ENCODE measurements around the gene MAD2L2. TPM values are rescaled to one million over a fixed set of nuclear protein-coding genes. Genes with fewer than 3 reads are reported as not detected.

Gene MAD2L2
- polyA plus RNA-seq, 1 experiment, result 77.1 TPM

DNA sequence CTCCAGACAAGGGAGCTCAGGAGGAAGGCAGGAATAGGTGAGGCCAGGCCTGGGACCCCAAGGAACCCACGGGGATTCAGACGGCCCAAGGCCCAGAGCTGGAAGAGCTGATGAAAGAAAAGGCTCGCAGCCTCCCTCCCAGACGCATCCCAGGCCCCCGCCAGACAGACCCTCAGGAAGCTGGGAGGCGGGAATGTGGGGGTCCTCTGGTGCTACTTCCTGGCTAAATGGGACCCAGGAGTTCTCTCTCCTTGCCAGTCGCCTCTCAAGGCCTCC, 27.1 kb downstream of the MAD2L2 start:
- ChIA-PET POLR2A (no interaction called here), CTCF (interaction anchor here (0.5 to 2.8 kb wide), 7 partner anchors 9 to 1145 kb away, joined by 3 to 18 read pairs (median 5); partner anchors contain the start of gene FBXO6)
- Histone ChIP-seq H3K36me3 (ENCODE audit: control insufficient read depth, insufficient read depth, low read length) (peaks cover 4% of the 10 kb centered on the region; the same call in 1 of the 2 replicates), H3K4me3 (ENCODE audit: low read depth, low read length) (peak overlapping the region; percentile 84), H3K27me3 (ENCODE audit: control insufficient read depth, insufficient read depth, low read length) (0 out of 2 replicates have a peak, but pooled peaks cover 4% of the 10 kb centered on the region)
- no peak for DNase-seq (ENCODE audit: low read depth)
- TF ChIP-seq, protein P1, sequence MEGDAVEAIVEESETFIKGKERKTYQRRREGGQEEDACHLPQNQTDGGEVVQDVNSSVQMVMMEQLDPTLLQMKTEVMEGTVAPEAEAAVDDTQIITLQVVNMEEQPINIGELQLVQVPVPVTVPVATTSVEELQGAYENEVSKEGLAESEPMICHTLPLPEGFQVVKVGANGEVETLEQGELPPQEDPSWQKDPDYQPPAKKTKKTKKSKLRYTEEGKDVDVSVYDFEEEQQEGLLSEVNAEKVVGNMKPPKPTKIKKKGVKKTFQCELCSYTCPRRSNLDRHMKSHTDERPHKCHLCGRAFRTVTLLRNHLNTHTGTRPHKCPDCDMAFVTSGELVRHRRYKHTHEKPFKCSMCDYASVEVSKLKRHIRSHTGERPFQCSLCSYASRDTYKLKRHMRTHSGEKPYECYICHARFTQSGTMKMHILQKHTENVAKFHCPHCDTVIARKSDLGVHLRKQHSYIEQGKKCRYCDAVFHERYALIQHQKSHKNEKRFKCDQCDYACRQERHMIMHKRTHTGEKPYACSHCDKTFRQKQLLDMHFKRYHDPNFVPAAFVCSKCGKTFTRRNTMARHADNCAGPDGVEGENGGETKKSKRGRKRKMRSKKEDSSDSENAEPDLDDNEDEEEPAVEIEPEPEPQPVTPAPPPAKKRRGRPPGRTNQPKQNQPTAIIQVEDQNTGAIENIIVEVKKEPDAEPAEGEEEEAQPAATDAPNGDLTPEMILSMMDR (IDR thresholded peaks at IDR 0.05; ENCODE audit: insufficient read depth, low read depth, low read length), result no peak

DNA sequence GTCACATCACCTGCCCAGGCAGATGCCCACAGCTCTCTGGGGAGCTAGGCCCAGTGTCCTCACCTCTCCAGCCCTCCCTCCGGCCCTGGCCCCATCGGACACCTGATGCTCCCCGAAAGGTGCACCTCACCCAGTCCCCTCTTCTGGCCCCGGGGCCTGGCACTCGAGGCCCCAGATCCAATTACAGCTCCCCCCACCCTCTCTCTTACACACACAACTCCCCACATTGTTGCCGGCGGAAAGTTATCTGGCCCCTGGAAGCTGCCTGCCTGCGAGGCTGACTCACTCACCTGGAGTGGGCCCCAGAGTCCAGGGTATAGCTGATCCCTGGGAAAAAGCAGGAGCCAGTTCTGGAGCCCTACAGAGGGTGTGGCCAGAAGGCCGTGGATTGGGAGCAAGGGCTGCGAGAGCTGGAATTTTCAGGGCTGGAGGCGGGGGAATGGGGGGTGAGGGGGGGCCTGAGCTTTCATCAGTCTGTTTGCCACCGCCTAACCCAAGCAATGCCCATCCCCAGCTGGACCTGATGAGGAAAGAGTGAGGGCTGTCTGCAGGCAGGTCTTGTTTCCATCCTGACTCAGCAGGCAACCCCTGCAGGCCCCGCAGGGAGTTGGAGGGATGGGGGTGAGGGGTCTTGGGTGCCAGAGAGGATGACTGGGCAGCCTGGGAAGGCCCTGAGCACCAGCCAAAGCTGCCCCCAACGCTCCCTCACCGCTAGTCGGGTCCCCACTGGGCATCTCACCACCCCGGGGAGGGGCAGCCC, 27.7 kb downstream of the MAD2L2 start:
- CTCF ChIA-PET, result interaction anchor here (0.5 to 2.8 kb wide), 12 partner anchors 8 to 1145 kb away, joined by 3 to 18 read pairs (median 3); no protein-coding TSS in a partner anchor
- POLR2A ChIA-PET, result no interaction called here
- H3K27me3 ChIP-seq (ENCODE audit: control insufficient read depth, insufficient read depth, low read length), result 0 out of 2 replicates have a peak, but pooled peaks cover 4% of the 10 kb centered on the region
- no peak for DNase-seq (ENCODE audit: low read depth)
- H3K4me3 ChIP-seq (ENCODE audit: low read depth, low read length), result no peak overlapping the region
- TF ChIP-seq, protein P1 (IDR thresholded peaks at IDR 0.05; ENCODE audit: insufficient read depth, low read depth, low read length), result no peak
- peaks cover 2% of the 10 kb centered on the region; the same call in 1 of the 2 replicates for H3K36me3 ChIP-seq (ENCODE audit: control insufficient read depth, insufficient read depth, low read length)

DNA sequence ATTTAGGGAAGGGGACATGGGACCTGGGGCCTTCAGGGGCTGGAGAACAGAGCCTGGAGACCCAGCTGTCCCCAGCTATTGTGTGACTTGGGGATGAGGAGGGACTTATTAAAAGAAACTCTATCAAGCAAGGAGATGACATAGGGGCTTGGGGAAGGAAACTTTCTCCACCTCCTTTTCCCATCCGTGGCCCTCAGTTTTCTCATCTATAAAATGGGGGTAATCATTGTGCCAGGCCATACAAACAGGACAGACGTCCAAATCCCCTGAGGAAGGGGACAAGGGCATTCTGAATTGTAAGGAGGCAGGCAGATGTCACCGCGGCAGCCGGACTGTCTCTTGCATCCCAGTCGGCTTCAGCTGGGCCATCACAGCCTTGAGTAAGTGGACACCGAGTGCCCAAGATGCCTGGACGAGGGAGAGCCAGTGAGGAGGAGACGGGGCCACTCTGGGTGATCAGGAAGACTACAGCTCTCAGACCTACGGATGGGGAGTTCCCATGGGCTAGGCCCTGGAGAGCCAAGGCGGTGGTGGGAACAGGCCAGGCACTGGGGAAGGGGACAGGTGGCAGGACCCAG, 28.7 kb downstream of the MAD2L2 start:
- CTCF ChIA-PET, result interaction anchor here (0.9 to 2.8 kb wide), 8 partner anchors 10 to 616 kb away, joined by 3 to 18 read pairs (median 4); partner anchors contain the start of gene FBXO6
- TF ChIP-seq, protein P1 (IDR thresholded peaks at IDR 0.05; ENCODE audit: insufficient read depth, low read depth, low read length), result no peak
- Histone ChIP-seq H3K27me3 (ENCODE audit: control insufficient read depth, insufficient read depth, low read length) (0 out of 2 replicates have a peak, but pooled peaks cover 4% of the 10 kb centered on the region), H3K4me3 (ENCODE audit: low read depth, low read length) (no peak overlapping the region), H3K36me3 (ENCODE audit: control insufficient read depth, insufficient read depth, low read length) (peaks cover 2% of the 10 kb centered on the region; the same call in 1 of the 2 replicates)
- no peak for DNase-seq (ENCODE audit: low read depth)
- POLR2A ChIA-PET, result no interaction called here

DNA sequence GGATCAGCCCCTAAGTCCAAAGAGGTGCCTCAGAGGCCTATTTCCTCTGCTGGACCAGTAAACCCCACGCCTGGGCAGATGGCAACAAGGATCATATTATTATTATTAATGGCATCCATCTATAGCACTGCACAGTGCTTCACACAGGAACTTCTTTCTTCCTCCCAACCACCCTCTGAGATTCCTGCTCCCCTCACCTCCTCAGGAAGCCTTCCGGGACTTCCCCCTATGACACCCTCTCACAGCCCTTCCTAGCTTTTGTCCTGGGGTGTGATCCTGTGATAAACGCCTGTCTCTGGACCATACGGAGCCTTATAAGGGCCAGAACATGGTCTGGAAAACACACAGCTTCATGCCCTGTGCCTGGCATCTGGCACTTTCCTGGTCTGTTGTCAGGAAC, 29.9 kb downstream of the MAD2L2 start:
- Histone ChIP-seq H3K4me3 (ENCODE audit: low read depth, low read length) (no peak overlapping the region), H3K27me3 (ENCODE audit: control insufficient read depth, insufficient read depth, low read length) (peaks cover 6% of the 10 kb centered on the region), H3K36me3 (ENCODE audit: control insufficient read depth, insufficient read depth, low read length) (no peaks in the 10 kb centered on the region)
- POLR2A ChIA-PET, result no interaction called here
- CTCF ChIA-PET, result interaction anchor here (0.9 to 11.6 kb wide), 12 partner anchors 9 to 614 kb away, joined by 3 to 192 read pairs (median 6); partner anchors contain the start of gene FBXO6
- DNase-seq (ENCODE audit: low read depth), result no peak
- TF ChIP-seq, protein P1 (IDR thresholded peaks at IDR 0.05; ENCODE audit: insufficient read depth, low read depth, low read length), result no peak

DNA sequence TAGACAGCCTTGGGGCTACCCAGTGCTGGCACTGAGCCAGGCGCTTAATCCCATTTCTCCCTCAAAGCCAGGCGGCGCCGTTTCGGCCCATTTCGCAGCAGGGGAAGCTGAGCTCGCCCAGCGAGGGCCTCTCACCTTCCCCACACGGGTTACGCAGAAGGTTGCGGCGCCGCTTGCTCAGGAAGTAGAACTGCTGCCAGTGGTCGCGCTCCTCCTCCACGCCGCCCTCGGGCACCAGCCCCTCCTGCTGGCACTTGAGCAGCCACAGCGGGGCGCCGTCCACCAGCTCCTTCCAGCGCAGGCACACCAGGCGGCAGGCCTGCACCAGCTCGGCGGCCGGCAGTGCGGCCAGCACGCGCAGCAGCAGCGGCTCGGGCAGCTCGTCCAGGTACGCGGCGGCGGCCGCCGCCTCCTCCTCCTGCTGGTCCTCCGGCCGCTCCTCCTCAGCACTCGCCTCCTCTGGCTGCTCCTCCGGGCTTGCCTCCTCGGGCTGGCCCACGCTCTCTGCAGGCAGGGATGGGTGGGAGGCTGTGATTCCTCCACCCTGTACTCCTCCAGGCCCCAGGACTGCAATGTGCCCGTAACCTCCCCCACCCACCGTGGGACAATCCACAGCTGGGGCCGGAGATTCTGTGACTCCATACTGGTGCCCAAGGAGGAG, 30.5 kb downstream of the MAD2L2 start:
- no peak overlapping the region for H3K4me3 ChIP-seq (ENCODE audit: low read depth, low read length)
- H3K27me3 ChIP-seq (ENCODE audit: control insufficient read depth, insufficient read depth, low read length), result peaks cover 6% of the 10 kb centered on the region
- ChIA-PET POLR2A (no interaction called here), CTCF (interaction anchor here (0.6 to 11.6 kb wide), 17 partner anchors 9 to 614 kb away, joined by 3 to 192 read pairs (median 5); partner anchors contain the start of gene FBXO6)
- no peaks in the 10 kb centered on the region for H3K36me3 ChIP-seq (ENCODE audit: control insufficient read depth, insufficient read depth, low read length)
- TF ChIP-seq, protein P1 (IDR thresholded peaks at IDR 0.05; ENCODE audit: insufficient read depth, low read depth, low read length), result peak; percentile 61
- DNase-seq (ENCODE audit: low read depth), result no peak

All from BJ (cell line).